Measurements from ENCODE around the gene RRAGD. TPM values are rescaled to one million over a fixed set of nuclear protein-coding genes. Genes with fewer than 3 reads are reported as not detected.

RRAGD gene
- total RNA-seq, 2 experiments from 2014 or later, result 19.7 to 22.1 TPM

DNA sequence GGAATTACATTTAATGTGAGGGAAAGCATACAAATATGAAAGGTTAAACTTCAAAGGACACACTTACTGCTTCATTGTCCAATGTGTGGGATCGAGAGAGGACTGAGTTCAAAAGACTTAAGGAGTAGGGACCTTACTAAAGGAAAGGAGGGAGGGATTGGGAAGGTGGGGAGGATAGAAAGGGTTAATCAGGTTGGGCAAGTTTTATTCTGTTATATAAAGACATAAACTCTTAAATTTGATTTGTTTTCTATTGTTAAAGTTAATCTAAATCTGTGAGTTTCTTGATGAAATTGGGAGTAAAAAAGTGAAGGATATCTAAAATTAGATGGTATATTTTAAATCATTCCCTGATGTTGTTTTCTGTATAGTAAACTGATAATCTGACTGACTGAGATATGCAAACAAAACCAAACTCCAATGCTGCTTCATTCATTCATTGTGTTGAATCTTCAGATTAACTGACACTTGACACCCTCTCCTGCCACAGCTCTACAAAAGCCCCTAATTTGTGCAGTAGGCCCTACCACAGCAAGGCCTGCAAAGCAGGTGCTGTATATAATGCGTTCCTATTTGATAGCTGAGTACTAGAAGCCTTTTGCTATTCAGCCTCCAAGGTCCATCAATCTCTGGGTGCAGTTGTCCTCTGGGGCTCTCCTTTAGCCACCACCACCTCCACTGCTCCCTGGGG lies 58.2 kb downstream of the RRAGD start:
- Mint-ChIP-seq H3K9me3 (no peaks in the 10 kb centered on the region), H3K4me1 (ENCODE audit: low read depth) (peaks cover 66% of the 10 kb centered on the region), H3K36me3 (ENCODE audit: low read depth) (peaks cover 18% of the 10 kb centered on the region), H3K27me3 (no peaks in the 10 kb centered on the region), H3K27ac (peak overlapping the region; percentile 88), H3K4me3 (peak overlapping the region; percentile 98)
- DNase-seq, result no peak
- ChIA-PET POLR2A (interaction anchor here (1.0 to 4.2 kb wide), 2 partner anchors 11 to 272 kb away, joined by 4 to 21 read pairs; partner anchors contain the start of gene PNRC1), CTCF (interaction anchor here (1.1 to 9.6 kb wide), 4 partner anchors 12 to 57 kb away, joined by 4 to 82 read pairs (median 17); no protein-coding TSS in a partner anchor)
- no peak for ATAC-seq
- TF ChIP-seq, protein P1, sequence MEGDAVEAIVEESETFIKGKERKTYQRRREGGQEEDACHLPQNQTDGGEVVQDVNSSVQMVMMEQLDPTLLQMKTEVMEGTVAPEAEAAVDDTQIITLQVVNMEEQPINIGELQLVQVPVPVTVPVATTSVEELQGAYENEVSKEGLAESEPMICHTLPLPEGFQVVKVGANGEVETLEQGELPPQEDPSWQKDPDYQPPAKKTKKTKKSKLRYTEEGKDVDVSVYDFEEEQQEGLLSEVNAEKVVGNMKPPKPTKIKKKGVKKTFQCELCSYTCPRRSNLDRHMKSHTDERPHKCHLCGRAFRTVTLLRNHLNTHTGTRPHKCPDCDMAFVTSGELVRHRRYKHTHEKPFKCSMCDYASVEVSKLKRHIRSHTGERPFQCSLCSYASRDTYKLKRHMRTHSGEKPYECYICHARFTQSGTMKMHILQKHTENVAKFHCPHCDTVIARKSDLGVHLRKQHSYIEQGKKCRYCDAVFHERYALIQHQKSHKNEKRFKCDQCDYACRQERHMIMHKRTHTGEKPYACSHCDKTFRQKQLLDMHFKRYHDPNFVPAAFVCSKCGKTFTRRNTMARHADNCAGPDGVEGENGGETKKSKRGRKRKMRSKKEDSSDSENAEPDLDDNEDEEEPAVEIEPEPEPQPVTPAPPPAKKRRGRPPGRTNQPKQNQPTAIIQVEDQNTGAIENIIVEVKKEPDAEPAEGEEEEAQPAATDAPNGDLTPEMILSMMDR (IDR thresholded peaks at IDR 0.05), result no peak
- intact Hi-C loops (cut with micrococcal nuclease), result loop anchor here (5.0 to 10.0 kb wide), 2 partner anchors 57 to 269 kb away; partner anchors contain the start of gene PNRC1

DNA sequence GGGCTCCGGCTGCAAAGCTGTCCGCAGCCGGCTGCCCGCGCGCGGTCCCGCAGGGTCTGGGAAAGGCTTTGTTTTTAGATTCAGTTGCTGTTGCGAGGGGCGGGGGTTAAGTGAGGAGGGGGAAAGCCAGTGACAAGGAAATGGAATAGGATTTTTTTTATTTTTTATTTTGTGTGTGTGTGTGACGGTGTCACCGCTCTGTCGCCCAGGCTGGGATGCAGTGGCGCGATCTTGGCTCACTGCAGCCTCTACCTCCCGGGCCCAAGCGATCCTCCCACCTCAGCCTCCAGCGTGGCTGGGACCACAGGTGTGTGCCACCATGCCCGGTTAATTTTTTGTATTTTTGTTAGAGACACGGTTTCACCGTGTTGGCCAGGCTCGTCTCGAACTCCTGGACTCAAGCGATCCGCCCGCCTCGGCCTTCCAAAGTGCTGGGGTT lies 58.9 kb downstream of the RRAGD start:
- Mint-ChIP-seq H3K27ac (peak overlapping the region; percentile 88), H3K36me3 (ENCODE audit: low read depth) (peaks cover 18% of the 10 kb centered on the region), H3K9me3 (no peaks in the 10 kb centered on the region), H3K4me3 (peak overlapping the region; percentile 98), H3K27me3 (no peaks in the 10 kb centered on the region), H3K4me1 (ENCODE audit: low read depth) (peaks cover 73% of the 10 kb centered on the region)
- intact Hi-C loops (cut with micrococcal nuclease), result loop anchor here (5.0 to 10.0 kb wide), 2 partner anchors 56 to 268 kb away; partner anchors contain the start of gene PNRC1
- TF ChIP-seq, protein P1 (IDR thresholded peaks at IDR 0.05), result no peak
- DNase-seq (peak; percentile 44), ATAC-seq (peak; percentile 1)
- CTCF ChIA-PET, result interaction anchor here (1.1 to 9.6 kb wide), 4 partner anchors 9 to 19 kb away, joined by 4 to 82 read pairs (median 12); no protein-coding TSS in a partner anchor
- POLR2A ChIA-PET, result interaction anchor here (1.2 to 4.2 kb wide), 4 partner anchors 9 to 271 kb away, joined by 3 to 21 read pairs (median 6); partner anchors contain the start of gene PNRC1

DNA sequence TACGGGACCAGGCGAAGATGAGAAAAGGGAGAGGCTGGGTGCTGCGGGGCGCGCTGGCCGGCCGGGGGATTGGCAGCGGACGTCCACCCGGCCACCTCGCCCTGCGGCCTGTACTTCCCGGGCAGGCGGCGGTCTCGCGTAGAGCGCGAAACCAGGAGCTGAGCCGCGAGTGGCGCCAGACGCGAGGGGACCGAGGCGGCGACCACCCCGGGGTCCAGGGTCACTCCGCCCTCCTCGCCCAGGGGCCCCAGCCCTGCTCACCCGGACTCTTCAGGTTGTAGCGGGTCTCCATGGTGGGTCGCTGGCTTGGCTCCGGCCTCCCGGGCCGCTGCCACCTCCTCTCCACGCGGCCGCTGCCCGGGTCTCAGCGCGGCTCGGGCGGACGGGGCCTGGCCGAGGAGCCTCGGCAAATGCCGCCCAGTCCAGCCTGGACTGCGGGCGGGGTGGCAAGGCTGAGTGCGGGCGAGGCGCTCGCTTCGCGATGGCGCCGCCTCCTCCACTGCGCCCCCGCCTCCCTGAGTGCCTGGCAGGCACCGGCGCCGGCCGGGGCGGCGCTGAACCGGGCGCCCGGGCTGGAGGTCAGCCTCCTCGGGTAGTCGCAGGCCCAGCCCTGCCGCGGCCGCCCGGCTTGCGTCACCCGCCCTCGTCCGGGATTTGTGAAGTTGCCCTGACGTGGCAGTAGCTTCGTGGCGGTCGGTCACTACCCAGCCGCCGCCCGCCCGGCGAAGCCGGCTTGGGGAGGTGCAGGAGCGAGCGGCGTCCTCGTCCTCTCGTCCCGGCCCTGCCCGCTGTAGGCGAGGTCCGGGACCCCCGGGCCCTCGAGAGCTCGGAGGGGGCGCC lies 59.6 kb downstream of the RRAGD start, which contains the start of gene UBE2J1:
TSS of gene UBE2J1 (minus strand) at position 445 of the 840 bp plus-strand sequence. CDS start at position 292, 153 bp downstream.
- ATAC-seq (peak; percentile 83), DNase-seq (peak; percentile 82)
- CTCF ChIA-PET, result interaction anchor here (1.1 to 9.6 kb wide), 5 partner anchors 8 to 20 kb away, joined by 4 to 82 read pairs (median 4); no protein-coding TSS in a partner anchor
- Mint-ChIP-seq H3K36me3 (ENCODE audit: low read depth) (peaks cover 18% of the 10 kb centered on the region), H3K4me3 (peak within 1 kb of the TSS; percentile 98), H3K9me3 (no peaks in the 10 kb centered on the region), H3K27ac (peak within 1 kb of the TSS; percentile 93), H3K4me1 (ENCODE audit: low read depth) (peaks cover 71% of the 10 kb centered on the region), H3K27me3 (no peaks in the 10 kb centered on the region)
- TF ChIP-seq, protein P1 (IDR thresholded peaks at IDR 0.05), result no peak
- POLR2A ChIA-PET, result interaction anchor here (0.5 to 4.2 kb wide), 9 partner anchors 8 to 316 kb away, joined by 3 to 21 read pairs (median 4); partner anchors contain the start of genes PM20D2 and PNRC1
- intact Hi-C loops (cut with micrococcal nuclease), result loop anchor here (5.0 to 10.0 kb wide), 2 partner anchors 55 to 268 kb away; partner anchors contain the start of gene PNRC1

DNA sequence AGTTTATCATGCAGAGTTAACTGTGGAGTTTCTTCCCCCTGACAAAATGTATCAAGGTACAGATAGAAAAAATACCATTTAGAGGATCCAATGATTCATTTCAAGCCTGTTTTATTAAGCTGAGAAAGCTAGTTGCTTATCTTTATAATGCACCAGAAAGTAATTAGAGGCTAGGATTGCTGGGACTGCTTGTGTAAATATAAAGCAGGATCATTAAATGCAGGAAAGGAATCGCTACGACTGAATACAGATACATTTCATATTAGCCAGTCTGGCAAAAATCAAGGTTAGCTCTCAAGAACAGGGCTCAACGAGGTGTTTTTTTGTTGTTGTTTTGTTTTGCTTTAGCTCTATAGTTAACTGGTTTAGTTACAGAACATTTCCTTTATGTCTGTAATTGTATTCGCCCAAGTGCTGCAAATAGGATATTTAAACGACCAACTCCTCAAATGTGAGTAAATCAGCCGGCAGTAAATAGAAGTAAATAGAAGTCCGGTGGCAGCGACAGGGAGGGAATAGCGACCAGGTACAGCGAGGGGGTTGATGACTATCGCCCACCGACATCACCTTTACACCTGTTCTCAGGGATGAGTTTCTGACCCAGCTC lies 60.3 kb downstream of the RRAGD start:
- ChIA-PET CTCF (interaction anchor here (0.9 to 9.6 kb wide), 6 partner anchors 12 to 81 kb away, joined by 3 to 82 read pairs (median 4); no protein-coding TSS in a partner anchor), POLR2A (interaction anchor here (0.5 to 4.2 kb wide), 10 partner anchors 9 to 315 kb away, joined by 3 to 21 read pairs (median 3); partner anchors contain the start of genes PM20D2, PNRC1 and RRAGD)
- Mint-ChIP-seq H3K9me3 (no peaks in the 10 kb centered on the region), H3K4me3 (peak overlapping the region; percentile 98), H3K36me3 (ENCODE audit: low read depth) (peaks cover 18% of the 10 kb centered on the region), H3K27ac (peak overlapping the region; percentile 93), H3K4me1 (ENCODE audit: low read depth) (peaks cover 66% of the 10 kb centered on the region), H3K27me3 (no peaks in the 10 kb centered on the region)
- intact Hi-C loops (cut with micrococcal nuclease), result loop anchor here (5.0 to 10.0 kb wide), 2 partner anchors 54 to 267 kb away; partner anchors contain the start of gene PNRC1
- ATAC-seq (no peak), DNase-seq (no peak)
- TF ChIP-seq, protein P1 (IDR thresholded peaks at IDR 0.05), result no peak
